H1 (cell line): Measurements from ENCODE around the gene UBASH3B.

Experiments
- ATF3 ChIP-seq: IDR thresholded peaks from 2 replicates; pipeline ENCODE4 v1.6.1; 2011; ENCODE audit warnings: low read depth, mild to moderate bottlenecking, low read length; ENCODE audit not compliant: insufficient read depth
- CEBPB ChIP-seq: IDR thresholded peaks from 2 replicates; pipeline ENCODE4 v1.6.1; 2012; ENCODE audit warnings: low read depth, low read length
- CHD7 ChIP-seq: fragments of 300-600 bp; sonication (generic); IDR thresholded peaks from 2 replicates; pipeline ENCODE4 v1.7.1; 2012; ENCODE audit warnings: low read length, moderate library complexity, mild to moderate bottlenecking, inconsistent platforms; ENCODE audit not compliant: insufficient replicate concordance
- CTCF ChIP-seq, 3 experiments: IDR thresholded peaks; 1 replicate in 2 of 3; 2 replicates in 1 of 3; pipeline versions ENCODE4 v1.5.1 to v1.6.1; 2011; ENCODE audit warnings: low read length in 3 of 3, mild to moderate bottlenecking in 3 of 3, inconsistent platforms in 2 of 3, low read depth in 1 of 3, moderate library complexity in 1 of 3; ENCODE audit not compliant: insufficient read depth in 1 of 3; ENCODE audit errors: control extremely low read depth in 1 of 3
- EZH2 ChIP-seq: fragments of 200-600 bp; sonication (generic); IDR thresholded peaks from 2 replicates; pipeline ENCODE4 v1.7.1; 2012; ENCODE audit warnings: low read depth, mild to moderate bottlenecking, moderate library complexity, low read length, inconsistent platforms; ENCODE audit not compliant: severe bottlenecking
- PHF8 ChIP-seq: fragments of 200-600 bp; sonication (generic); conservative IDR thresholded peaks from 2 replicates; pipeline ENCODE4 v1.7.1; 2012; ENCODE audit warnings: low read depth, mild to moderate bottlenecking, inconsistent platforms, low read length, moderate library complexity
- POLR2A ChIP-seq, 2 experiments: IDR thresholded peaks; 1 replicate in 1 of 2; 2 replicates in 1 of 2; pipeline ENCODE4 v1.6.1; 2011; ENCODE audit warnings: low read depth in 2 of 2, low read length in 2 of 2, mild to moderate bottlenecking in 2 of 2; ENCODE audit errors: control extremely low read depth in 1 of 2
- POLR2AphosphoS5 ChIP-seq: IDR thresholded peaks from 2 replicates; pipeline ENCODE4 v1.6.1; 2011; ENCODE audit warnings: low read depth, low read length
- SIX5 ChIP-seq: IDR thresholded peaks from 2 replicates; pipeline ENCODE4 v1.6.1; 2011; ENCODE audit warnings: mild to moderate bottlenecking, low read depth, low read length
- SP2 ChIP-seq: IDR thresholded peaks from 2 replicates; pipeline ENCODE4 v1.6.1; 2012; ENCODE audit warnings: mild to moderate bottlenecking, low read length, inconsistent platforms
- SRF ChIP-seq: IDR thresholded peaks from 2 replicates; pipeline ENCODE4 v1.6.1; 2011; ENCODE audit warnings: mild to moderate bottlenecking, low read depth, low read length, moderate library complexity

GRCh38 chr11:122777343-122777742 lies 121.8 kb downstream of the UBASH3B start:
- no peak for TF ChIP-seq PHF8
- TF ChIP-seq CTCF (IDR thresholded peaks at IDR 0.05; ENCODE audit: control extremely low read depth in 1 of 3, insufficient read depth in 1 of 3, low read depth in 1 of 3, low read length in 3 of 3): no peak
- TF ChIP-seq POLR2AphosphoS5: no peak
- no peak for TF ChIP-seq SIX5
- no peak for TF ChIP-seq CHD7
- TF ChIP-seq POLR2A (IDR thresholded peaks at IDR 0.05; ENCODE audit: control extremely low read depth in 1 of 2, low read depth in 2 of 2, low read length in 2 of 2): no peak
- TF ChIP-seq SRF: no peak
- no peak for TF ChIP-seq EZH2
- TF ChIP-seq CEBPB: no peak
- no peak for TF ChIP-seq SP2
- TF ChIP-seq ATF3: no peak
